Renal pelvis (tissue), 3 donors: ENCODE results near the gene A3GALT2. TPM values are rescaled to one million over a fixed set of nuclear protein-coding genes. Genes with fewer than 3 reads are reported as not detected.

ENCODE experiments used
- polyA plus RNA-seq, 3 donors: library from polyadenylated mRNA; unstranded; fragments of 120-200 nt; gene quantifications; one replicate each; pipeline ENCODE4 v1.2.1, GENCODE V29; 2013; ENCODE audit not compliant: insufficient read length in 3 of 3

A3GALT2 gene
- polyA plus RNA-seq, 3 donors: 0.44 to 0.51 TPM; not detected in 1

Other genes starting within 250 kb of the A3GALT2 start
- 10 to 100 TPM in 1 of 3 donors, 1 to 10 TPM in 2; 7.3 to 10.8 (median 9.9) TPM for gene AZIN2, start 239.9 kb downstream of the A3GALT2 start, polyA plus RNA-seq
- 1 to 10 TPM; 7.0 to 9.5 (median 7.7) TPM for gene TRIM62, start 139.1 kb downstream of the A3GALT2 start, polyA plus RNA-seq
- gene ZNF362, start 64.6 kb downstream of the A3GALT2 start, polyA plus RNA-seq: 10 to 100 TPM; 64.9 to 77.0 (median 67.5) TPM
- 100 to 1,000 TPM; 103 to 125 (median 117) TPM for gene PHC2, start 110.0 kb upstream of the A3GALT2 start, polyA plus RNA-seq
- 1 to 10 TPM; 5.2 to 5.6 (median 5.2) TPM for gene ZSCAN20, start 151.5 kb upstream of the A3GALT2 start, polyA plus RNA-seq